GM23338 (cell line): ENCODE results near the gene YBX2.

Experiments
- CREB1 ChIP-seq: fragments of 250-450 bp; sonication (Bioruptor Pico); IDR thresholded peaks from 2 replicates; pipeline ENCODE4 v1.5.0; 2020; ENCODE audit warnings: low read depth, mild to moderate bottlenecking, moderate library complexity
- CTCF ChIP-seq, 2 experiments: fragments of 200-600 bp in 1 of 2; sonication (generic) in 1 of 2; conservative IDR thresholded peaks; 2 replicates each; pipeline versions ENCODE4 v1.5.1 to v1.6.1; 2016 to 2017; ENCODE audit warnings: antibody characterized with exemption in 2 of 2, low read depth in 2 of 2, mild to moderate bottlenecking in 2 of 2, moderate library complexity in 1 of 2
- EZH2 ChIP-seq: fragments of 200-600 bp; sonication (generic); IDR thresholded peaks from one replicate; pipeline ENCODE4 v1.8.0; 2017; ENCODE audit warnings: antibody characterized with exemption, mild to moderate bottlenecking, low read depth; ENCODE audit not compliant: unreplicated experiment
- EZH2phosphoT487 ChIP-seq: fragments of 200-600 bp; sonication (generic); IDR thresholded peaks from one replicate; pipeline ENCODE4 v1.8.1; 2018; ENCODE audit warnings: antibody characterized with exemption; ENCODE audit not compliant: unreplicated experiment
- POLR2AphosphoS5 ChIP-seq: IDR thresholded peaks from 2 replicates; pipeline ENCODE4 v1.6.1; 2016; ENCODE audit warnings: antibody characterized with exemption, low read depth
- REST ChIP-seq: IDR thresholded peaks from one replicate; pipeline ENCODE4 v1.6.1; 2018; ENCODE audit warnings: antibody characterized with exemption; ENCODE audit not compliant: unreplicated experiment
- ZNF331 ChIP-seq: fragments of 250-450 bp; sonication (Bioruptor Pico); IDR thresholded peaks from 2 replicates; pipeline ENCODE4 v1.5.0; 2020; ENCODE audit warnings: low read depth, mild to moderate bottlenecking, moderate library complexity

- TF ChIP-seq CTCF (conservative IDR thresholded peaks at IDR 0.05; ENCODE audit: low read depth in 2 of 2) = no peak
- TF ChIP-seq POLR2AphosphoS5 = no peak
- TF ChIP-seq EZH2 = no peak
- TF ChIP-seq REST = no peak
- TF ChIP-seq ZNF331 (CRISPR knock-in tag) = no peak
- TF ChIP-seq CREB1 (CRISPR knock-in tag) = no peak
- no peak for TF ChIP-seq EZH2phosphoT487
Measured at GRCh38 chr17:7343250-7343649, 48.8 kb upstream of the YBX2 start.
